ENCODE measurements around the gene C15orf62. TPM values are rescaled to one million over a fixed set of nuclear protein-coding genes. Genes with fewer than 3 reads are reported as not detected.

Gene C15orf62
- total RNA-seq, 1 donor from 2014 or later = 0.17 TPM

- DNase-seq = peak; percentile 40
- peak overlapping the region; percentile 79 for H3K4me3 Mint-ChIP-seq (ENCODE audit: unreplicated experiment)
- H3K27me3 Mint-ChIP-seq (ENCODE audit: unreplicated experiment) = peaks cover 9% of the 10 kb centered on the region
- TF ChIP-seq, protein P1, sequence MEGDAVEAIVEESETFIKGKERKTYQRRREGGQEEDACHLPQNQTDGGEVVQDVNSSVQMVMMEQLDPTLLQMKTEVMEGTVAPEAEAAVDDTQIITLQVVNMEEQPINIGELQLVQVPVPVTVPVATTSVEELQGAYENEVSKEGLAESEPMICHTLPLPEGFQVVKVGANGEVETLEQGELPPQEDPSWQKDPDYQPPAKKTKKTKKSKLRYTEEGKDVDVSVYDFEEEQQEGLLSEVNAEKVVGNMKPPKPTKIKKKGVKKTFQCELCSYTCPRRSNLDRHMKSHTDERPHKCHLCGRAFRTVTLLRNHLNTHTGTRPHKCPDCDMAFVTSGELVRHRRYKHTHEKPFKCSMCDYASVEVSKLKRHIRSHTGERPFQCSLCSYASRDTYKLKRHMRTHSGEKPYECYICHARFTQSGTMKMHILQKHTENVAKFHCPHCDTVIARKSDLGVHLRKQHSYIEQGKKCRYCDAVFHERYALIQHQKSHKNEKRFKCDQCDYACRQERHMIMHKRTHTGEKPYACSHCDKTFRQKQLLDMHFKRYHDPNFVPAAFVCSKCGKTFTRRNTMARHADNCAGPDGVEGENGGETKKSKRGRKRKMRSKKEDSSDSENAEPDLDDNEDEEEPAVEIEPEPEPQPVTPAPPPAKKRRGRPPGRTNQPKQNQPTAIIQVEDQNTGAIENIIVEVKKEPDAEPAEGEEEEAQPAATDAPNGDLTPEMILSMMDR (IDR thresholded peaks at IDR 0.05; ENCODE audit: partially characterized antibody, unreplicated experiment) = no peak
- H3K9me3 Mint-ChIP-seq (ENCODE audit: unreplicated experiment) = no peaks in the 10 kb centered on the region
- no peaks in the 10 kb centered on the region for H3K36me3 Mint-ChIP-seq (ENCODE audit: unreplicated experiment)
- H3K4me1 Mint-ChIP-seq (ENCODE audit: low read depth, unreplicated experiment) = peaks cover 9% of the 10 kb centered on the region
- no peak overlapping the region for H3K27ac Mint-ChIP-seq (ENCODE audit: unreplicated experiment)
These were observed 6.6 kb upstream of the C15orf62 start for GRCh38 chr15:40762919-40763800.

DNA sequence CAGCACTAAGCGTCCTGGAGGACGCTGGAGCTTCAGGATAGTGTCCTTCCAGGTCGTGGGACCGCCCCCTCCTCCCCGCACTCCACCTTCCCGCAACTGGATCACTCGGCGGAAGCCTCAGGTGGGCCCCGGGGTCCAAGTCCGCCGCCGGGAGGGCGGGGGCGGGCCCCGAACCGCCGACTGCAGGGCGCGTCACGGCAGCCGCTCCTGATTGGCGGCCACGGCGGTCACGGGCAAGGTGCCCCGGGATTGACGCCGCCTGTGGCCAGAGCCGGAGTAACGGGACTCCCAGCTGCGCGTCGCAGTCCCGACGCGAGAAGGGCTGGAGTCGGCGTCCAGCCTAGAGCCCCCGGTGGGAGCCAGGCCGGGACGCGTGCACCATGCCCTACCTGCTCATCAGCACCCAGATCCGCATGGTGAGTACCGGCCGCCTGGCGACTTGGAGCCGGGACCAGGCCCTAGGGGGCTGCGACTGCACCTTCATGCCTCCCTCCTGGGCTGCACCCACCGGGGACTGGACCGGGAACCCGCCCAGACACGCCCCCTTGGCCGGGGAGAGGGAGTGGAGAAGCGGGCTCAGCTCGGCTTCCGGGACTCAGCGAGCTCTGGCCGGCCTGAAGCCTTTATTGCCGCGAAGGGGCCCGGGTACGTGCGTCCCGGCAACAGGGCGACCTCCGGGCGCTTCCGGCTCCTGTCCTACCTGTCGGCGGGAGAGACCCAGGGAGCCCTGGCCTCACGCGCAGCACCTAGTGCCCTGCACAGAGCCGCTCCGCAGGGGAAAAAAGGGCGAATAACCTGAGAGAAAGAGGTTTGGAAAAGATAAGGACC lies 5.8 kb upstream of the C15orf62 start, which contains the start of gene GCHFR:
TSS of gene GCHFR (plus strand) at position 268 of the 828 bp plus-strand sequence. CDS start at position 381, 113 bp downstream.
- TF ChIP-seq, protein P1 (IDR thresholded peaks at IDR 0.05; ENCODE audit: partially characterized antibody, unreplicated experiment) = peak; percentile 26
- Mint-ChIP-seq H3K27me3 (ENCODE audit: unreplicated experiment) (peaks cover 9% of the 10 kb centered on the region), H3K9me3 (ENCODE audit: unreplicated experiment) (no peaks in the 10 kb centered on the region), H3K27ac (ENCODE audit: unreplicated experiment) (no peak within 1 kb of the TSS), H3K36me3 (ENCODE audit: unreplicated experiment) (no peaks in the 10 kb centered on the region), H3K4me3 (ENCODE audit: unreplicated experiment) (peak within 1 kb of the TSS; percentile 79), H3K4me1 (ENCODE audit: low read depth, unreplicated experiment) (peaks cover 14% of the 10 kb centered on the region)
- DNase-seq = peak; percentile 80

GRCh38 chr15:40764629-40765103 lies 5.1 kb upstream of the C15orf62 start:
- Mint-ChIP-seq H3K4me1 (ENCODE audit: low read depth, unreplicated experiment) (peaks cover 18% of the 10 kb centered on the region), H3K27me3 (ENCODE audit: unreplicated experiment) (peaks cover 9% of the 10 kb centered on the region), H3K27ac (ENCODE audit: unreplicated experiment) (no peak overlapping the region), H3K4me3 (ENCODE audit: unreplicated experiment) (peak overlapping the region; percentile 79), H3K9me3 (ENCODE audit: unreplicated experiment) (no peaks in the 10 kb centered on the region), H3K36me3 (ENCODE audit: unreplicated experiment) (no peaks in the 10 kb centered on the region)
- TF ChIP-seq, protein P1 (IDR thresholded peaks at IDR 0.05; ENCODE audit: partially characterized antibody, unreplicated experiment) = no peak
- DNase-seq = no peak

- H3K27me3 Mint-ChIP-seq (ENCODE audit: unreplicated experiment) = peaks cover 14% of the 10 kb centered on the region
- H3K9me3 Mint-ChIP-seq (ENCODE audit: unreplicated experiment) = peaks cover 4% of the 10 kb centered on the region
- peaks cover 28% of the 10 kb centered on the region for H3K4me1 Mint-ChIP-seq (ENCODE audit: low read depth, unreplicated experiment)
- TF ChIP-seq, protein P1 (IDR thresholded peaks at IDR 0.05; ENCODE audit: partially characterized antibody, unreplicated experiment) = no peak
- no peak for DNase-seq
- H3K4me3 Mint-ChIP-seq (ENCODE audit: unreplicated experiment) = peak overlapping the region; percentile 15
- no peak overlapping the region for H3K27ac Mint-ChIP-seq (ENCODE audit: unreplicated experiment)
- no peaks in the 10 kb centered on the region for H3K36me3 Mint-ChIP-seq (ENCODE audit: unreplicated experiment)
These were observed 3.5 kb upstream of the C15orf62 start for GRCh38 chr15:40766194-40766815.
